ENCODE measurements around the gene ERO1A.
A peak's percentile ranks its signal among the peaks of the same experiment; 100 is the strongest.

ERO1A gene

DNA sequence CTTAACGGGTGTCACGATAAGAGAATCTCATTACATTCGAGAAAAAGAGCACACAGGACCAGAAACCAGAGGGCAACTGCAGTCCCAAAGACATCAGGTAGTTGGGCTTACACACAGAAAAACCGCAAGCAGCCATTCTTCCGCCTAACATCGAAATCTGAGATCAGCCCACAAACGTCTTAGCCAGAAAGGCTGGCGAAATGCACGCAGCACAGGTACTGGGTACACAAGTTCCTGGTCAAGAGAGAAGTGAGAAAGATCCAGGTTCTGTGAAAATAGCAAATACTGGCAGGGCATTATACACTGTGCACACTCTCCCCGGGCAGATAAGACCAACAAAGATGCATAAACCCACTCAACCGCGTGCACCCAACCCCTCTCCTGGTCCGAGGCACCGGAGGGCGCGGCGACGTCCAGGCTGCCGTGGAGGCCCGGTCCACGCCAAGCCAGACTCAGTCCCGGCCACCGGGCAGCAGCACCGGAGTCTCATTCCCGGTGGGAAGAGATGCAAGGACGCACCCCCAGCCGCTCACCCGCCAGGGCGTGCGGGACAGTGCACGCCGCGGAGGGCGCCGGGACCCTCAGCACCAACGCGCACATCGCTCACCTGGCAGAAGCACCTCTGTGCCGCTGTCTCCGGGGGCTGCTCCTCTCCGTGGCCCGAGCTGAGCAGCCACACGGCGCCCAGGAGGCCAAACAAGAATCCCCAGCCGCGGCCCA lies 437 bp downstream of the ERO1A start:
- H3K4me3 ChIP-seq (ENCODE audit: low read depth, low read length): peak overlapping the region; percentile 82
- TF ChIP-seq, protein P1, sequence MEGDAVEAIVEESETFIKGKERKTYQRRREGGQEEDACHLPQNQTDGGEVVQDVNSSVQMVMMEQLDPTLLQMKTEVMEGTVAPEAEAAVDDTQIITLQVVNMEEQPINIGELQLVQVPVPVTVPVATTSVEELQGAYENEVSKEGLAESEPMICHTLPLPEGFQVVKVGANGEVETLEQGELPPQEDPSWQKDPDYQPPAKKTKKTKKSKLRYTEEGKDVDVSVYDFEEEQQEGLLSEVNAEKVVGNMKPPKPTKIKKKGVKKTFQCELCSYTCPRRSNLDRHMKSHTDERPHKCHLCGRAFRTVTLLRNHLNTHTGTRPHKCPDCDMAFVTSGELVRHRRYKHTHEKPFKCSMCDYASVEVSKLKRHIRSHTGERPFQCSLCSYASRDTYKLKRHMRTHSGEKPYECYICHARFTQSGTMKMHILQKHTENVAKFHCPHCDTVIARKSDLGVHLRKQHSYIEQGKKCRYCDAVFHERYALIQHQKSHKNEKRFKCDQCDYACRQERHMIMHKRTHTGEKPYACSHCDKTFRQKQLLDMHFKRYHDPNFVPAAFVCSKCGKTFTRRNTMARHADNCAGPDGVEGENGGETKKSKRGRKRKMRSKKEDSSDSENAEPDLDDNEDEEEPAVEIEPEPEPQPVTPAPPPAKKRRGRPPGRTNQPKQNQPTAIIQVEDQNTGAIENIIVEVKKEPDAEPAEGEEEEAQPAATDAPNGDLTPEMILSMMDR (IDR thresholded peaks at IDR 0.05; ENCODE audit: control insufficient read depth, extremely low read depth, insufficient read depth): no peak
- DNase-seq (ENCODE audit: low read depth): no peak

DNA sequence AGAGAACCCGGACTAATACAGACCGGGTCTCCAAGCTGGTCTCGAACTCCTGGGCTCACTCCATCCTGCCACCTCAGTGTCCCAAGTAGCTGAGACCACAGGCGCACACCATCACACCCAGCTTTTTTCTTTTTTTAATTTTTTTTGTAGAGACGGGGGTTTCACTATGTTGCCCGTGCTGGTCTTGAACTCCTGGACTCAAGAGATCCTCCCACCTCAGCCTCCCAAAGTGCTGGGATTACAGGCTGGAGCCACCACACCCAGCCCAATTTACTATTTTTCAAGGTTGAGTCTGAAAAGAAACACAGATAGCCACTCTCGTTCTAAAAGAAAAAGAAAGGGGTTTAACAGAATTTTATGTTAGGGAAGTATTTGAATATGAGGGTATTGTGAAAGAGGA lies 1.8 kb downstream of the ERO1A start:
- TF ChIP-seq, protein P1 (IDR thresholded peaks at IDR 0.05; ENCODE audit: control insufficient read depth, extremely low read depth, insufficient read depth): no peak
- DNase-seq (ENCODE audit: low read depth): no peak
- H3K4me3 ChIP-seq (ENCODE audit: low read depth, low read length): no peak overlapping the region

DNA sequence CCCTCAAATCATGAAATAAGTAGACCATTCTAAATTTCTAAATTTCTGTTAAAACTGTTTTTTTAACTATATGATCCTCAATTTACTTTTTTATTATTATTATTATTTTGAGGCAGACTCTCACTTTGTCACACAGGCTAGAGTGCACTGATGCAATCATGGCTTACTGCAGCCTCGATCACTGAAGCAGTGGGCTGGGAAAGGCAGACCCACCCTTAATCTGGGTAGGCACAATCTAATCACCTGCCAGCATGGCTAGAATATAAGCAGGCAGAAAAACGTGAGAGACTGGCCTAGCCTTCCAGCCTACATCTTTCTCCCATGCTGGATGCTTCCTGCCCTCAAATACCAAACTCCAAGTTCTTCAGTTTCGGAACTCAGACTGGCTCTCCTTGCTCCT lies 2.3 kb downstream of the ERO1A start:
- no peak overlapping the region for H3K4me3 ChIP-seq (ENCODE audit: low read depth, low read length)
- TF ChIP-seq, protein P1 (IDR thresholded peaks at IDR 0.05; ENCODE audit: control insufficient read depth, extremely low read depth, insufficient read depth): no peak
- no peak for DNase-seq (ENCODE audit: low read depth)

DNA sequence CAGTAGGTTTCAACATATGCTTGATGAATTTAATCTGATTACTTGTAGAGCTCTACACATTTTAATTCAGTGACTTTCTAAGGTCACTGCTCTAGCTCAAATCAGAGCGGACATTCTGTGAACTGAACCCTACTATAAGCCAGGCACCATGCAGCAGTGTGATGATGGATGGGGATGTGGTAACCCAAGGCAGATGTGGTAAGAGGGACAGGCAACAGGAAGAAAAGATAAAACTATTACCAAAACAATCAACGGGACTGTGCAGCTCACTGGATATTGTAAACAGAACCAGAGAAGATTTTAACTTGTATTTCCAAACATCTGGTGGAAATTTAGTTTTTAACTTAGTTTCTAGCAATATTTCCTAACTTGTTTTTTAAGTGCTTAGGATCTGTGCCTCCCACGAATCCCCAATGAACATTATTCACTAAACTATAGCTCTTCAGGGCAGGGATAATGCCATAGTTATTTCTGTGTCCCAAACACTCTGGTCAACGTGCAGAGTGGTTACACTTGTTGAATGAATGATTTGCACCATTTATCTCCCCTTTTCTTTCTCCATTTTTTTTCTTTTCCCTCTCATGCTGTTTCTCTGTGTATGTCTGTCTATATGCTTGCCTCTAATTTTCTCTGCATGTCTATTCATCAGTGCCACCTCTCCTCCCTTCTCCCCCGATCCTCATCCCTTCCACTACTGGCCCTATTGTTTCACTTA lies 3.0 kb downstream of the ERO1A start:
- no peak overlapping the region for H3K4me3 ChIP-seq (ENCODE audit: low read depth, low read length)
- DNase-seq (ENCODE audit: low read depth): no peak

DNA sequence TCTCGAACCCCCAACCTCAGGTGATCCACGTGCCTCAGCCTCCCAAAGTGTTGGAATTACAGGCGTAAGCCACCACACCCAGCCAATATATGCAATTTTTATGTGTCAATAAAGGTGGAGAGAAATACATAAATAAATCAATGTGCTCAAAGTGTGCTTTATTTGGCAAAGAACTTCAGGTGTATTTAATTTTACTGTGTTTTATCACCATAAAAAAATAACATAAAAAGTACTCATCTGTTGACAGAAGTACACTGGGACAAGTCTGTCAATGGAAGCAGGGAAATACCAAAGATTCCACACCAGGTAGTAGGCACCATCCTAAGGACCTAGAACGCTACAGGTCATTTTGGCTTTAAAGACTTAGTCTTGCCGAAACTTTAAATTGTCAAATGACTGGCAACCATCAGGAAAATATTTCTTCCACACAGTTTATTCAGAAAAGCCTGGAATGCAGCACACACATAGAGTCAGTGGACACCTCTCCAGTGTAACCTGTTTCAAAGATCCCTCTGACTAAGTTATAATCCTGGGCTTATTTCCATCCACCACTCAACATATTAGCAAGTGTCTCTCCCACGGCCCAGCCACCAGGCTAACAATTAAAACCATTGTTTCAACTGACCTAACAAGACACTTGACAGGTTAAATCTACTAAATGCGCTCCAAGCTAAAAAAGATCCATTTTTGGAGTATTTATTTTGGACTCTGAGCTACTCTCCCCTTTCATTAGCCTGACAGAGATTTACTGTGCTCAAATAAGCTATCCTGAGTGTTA lies 4.2 kb downstream of the ERO1A start:
- TF ChIP-seq, protein P1 (IDR thresholded peaks at IDR 0.05; ENCODE audit: control insufficient read depth, extremely low read depth, insufficient read depth): no peak
- no peak overlapping the region for H3K4me3 ChIP-seq (ENCODE audit: low read depth, low read length)
- DNase-seq (ENCODE audit: low read depth): peak; percentile 89

More for the DNA sequence above, 3.0 kb downstream of the ERO1A start:
- TF ChIP-seq, protein P1 (IDR thresholded peaks at IDR 0.05; ENCODE audit: control insufficient read depth, extremely low read depth, insufficient read depth): no peak

DNA sequence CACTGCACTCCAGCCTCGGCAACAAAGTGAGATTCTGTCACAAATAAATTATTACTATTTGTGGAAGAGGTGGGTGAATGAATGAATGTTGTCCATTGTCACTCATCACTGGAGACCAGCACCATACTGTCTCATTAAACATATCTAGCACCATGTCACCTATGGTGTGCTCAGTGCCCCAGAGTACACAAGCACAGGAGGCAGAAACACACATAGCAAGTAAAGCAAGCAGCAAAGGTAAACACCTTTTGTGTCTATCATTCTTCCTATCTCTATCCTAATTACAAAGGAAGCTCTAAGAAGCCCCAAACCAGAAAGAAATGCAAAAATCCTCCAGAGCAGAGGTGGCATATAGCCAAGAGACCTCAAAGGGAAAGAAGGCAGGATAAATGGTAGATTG lies 9.2 kb downstream of the ERO1A start:
- TF ChIP-seq, protein P1 (IDR thresholded peaks at IDR 0.05; ENCODE audit: control insufficient read depth, extremely low read depth, insufficient read depth): no peak
- no peak overlapping the region for H3K4me3 ChIP-seq (ENCODE audit: low read depth, low read length)
- no peak for DNase-seq (ENCODE audit: low read depth)
